GM12873 (cell line): ENCODE data around the gene ITGAL.

Experiments
- TF ChIP-seq, protein P1 (sequence below): IDR thresholded peaks from 2 replicates; pipeline ENCODE4 v1.5.1; 2012; ENCODE audit warnings: low read depth, mild to moderate bottlenecking, moderate library complexity, low read length, control low read depth; ENCODE audit not compliant: insufficient read depth; ENCODE audit errors: missing control alignments

The ITGAL gene

DNA sequence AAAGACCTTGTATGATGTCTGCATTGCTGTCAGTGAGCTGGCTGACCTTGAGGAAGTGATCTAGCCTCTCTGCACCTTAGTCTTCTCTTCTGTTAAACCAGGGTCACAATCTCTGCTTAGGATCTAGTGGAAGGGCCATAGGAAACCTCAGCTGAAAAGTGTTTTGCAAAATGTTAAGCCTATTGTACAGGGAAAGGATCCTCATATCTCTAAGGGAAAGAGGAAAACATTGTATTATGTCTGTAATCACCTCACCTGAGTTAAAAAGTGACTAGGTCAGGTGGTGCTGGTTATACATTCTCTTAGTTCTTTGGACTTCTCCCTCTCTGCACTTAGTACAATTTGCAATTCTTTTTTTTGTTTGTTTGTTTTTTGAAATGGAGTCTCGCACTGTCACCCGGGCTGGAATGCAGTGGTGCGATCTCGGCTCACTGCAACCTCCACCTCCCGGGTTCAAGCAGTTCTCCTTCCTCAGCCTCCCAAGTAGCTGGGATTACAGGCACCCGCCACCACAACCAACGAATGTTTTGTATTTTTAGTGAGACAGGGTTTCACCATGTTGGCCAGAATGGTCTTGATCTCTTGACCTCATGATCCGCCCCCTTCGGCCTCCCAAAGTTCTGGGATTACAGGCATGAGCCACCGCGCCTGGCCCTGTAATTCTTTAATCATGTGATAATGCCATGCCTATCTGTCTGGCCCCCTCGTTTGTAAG lies 24.9 kb upstream of the ITGAL start:
- TF ChIP-seq, protein P1, sequence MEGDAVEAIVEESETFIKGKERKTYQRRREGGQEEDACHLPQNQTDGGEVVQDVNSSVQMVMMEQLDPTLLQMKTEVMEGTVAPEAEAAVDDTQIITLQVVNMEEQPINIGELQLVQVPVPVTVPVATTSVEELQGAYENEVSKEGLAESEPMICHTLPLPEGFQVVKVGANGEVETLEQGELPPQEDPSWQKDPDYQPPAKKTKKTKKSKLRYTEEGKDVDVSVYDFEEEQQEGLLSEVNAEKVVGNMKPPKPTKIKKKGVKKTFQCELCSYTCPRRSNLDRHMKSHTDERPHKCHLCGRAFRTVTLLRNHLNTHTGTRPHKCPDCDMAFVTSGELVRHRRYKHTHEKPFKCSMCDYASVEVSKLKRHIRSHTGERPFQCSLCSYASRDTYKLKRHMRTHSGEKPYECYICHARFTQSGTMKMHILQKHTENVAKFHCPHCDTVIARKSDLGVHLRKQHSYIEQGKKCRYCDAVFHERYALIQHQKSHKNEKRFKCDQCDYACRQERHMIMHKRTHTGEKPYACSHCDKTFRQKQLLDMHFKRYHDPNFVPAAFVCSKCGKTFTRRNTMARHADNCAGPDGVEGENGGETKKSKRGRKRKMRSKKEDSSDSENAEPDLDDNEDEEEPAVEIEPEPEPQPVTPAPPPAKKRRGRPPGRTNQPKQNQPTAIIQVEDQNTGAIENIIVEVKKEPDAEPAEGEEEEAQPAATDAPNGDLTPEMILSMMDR, result no peak

DNA sequence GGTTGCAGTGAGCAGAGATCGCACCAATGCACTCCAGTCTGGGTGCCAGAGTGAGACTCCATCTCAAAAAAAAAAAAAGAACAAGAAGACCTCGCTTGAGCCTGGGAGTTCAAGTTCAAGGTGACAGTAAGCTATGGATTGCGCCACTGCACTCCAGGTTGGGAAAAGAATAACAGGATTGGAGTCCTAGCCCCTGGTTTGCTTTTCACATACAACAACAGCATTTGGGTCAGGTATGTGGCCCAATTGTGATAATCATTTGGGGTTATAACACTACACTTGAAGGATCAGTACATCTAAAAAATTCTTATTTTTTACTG lies 23.5 kb upstream of the ITGAL start:
- TF ChIP-seq, protein P1, result no peak

DNA sequence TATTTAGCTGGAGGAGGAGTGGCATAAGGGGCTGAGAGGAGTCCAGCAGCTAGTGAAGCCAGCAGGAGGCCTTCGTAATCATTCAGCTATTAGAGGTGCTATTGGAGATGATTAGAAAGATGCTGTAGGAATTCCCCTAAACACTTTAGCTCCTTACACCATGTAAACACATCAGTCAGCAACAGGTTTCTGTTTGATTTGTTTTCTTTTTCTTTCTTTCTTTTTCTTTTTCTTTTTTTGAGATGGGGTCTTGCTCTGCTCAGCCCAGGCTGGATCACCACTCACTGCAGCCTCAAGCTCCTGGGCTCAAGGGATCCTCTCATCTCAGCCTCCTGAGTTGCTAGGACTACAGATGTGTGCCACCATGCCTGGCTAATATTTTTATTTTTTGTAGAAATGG lies 16.2 kb upstream of the ITGAL start:
- TF ChIP-seq, protein P1, result no peak

DNA sequence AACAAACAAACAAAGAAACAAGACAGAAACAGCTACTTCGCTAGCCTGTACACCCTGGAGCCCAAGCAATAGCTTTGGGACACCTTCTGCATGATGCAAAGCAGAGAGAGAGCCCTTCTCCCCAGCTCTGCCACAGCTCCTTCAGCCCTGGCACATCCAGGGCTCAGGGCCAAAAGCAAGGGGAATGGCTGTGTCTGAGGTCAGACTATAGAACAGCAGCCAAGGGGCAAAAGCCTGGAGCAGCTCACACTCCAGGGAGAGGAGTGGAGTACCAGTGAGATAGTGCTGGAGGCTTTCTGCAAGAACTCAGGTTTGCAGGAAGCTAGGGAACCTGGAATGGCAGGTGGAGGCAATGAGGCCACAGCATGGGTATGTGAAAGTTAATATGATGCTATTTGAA lies 15.3 kb upstream of the ITGAL start:
- TF ChIP-seq, protein P1, result no peak

GRCh38 chr16:30457743-30458560 lies 14.6 kb upstream of the ITGAL start:
- TF ChIP-seq, protein P1, result no peak

GRCh38 chr16:30458561-30459394 lies 13.8 kb upstream of the ITGAL start:
- TF ChIP-seq, protein P1, result no peak

GRCh38 chr16:30459456-30459855 lies 13.1 kb upstream of the ITGAL start:
- TF ChIP-seq, protein P1, result no peak
